Astrocyte (in vitro differentiated cells and primary cell): ENCODE results near the gene CIBAR2. TPM values are rescaled to one million over a fixed set of nuclear protein-coding genes. Genes with fewer than 3 reads are reported as not detected.

Experiments
- DNase-seq: peaks from one replicate; pipeline ENCODE4 v3.0.0-alpha.2; 2010; ENCODE audit warnings: low read depth
- FAIRE-seq: peaks from 2 replicates; lab custom pipeline; 2011; peaks lifted over from hg19 to GRCh38; lab: Jason Lieb, UNC
- H2AFZ ChIP-seq: 2 replicates; pipeline ENCODE4 v1.6.0; 2012; ENCODE audit warnings: low read depth, low read length, inconsistent platforms
- H3K27ac ChIP-seq: 2 replicates; pipeline ENCODE4 v1.5.1; 2011; ENCODE audit warnings: low read depth, low read length, inconsistent platforms
- H3K27me3 ChIP-seq: 2 replicates; pipeline ENCODE4 v1.6.0; 2011; ENCODE audit warnings: low read length, inconsistent platforms; ENCODE audit not compliant: insufficient read depth
- H3K36me3 ChIP-seq: 2 replicates; pipeline ENCODE4 v1.5.1; 2011; ENCODE audit warnings: low read length, inconsistent platforms; ENCODE audit not compliant: insufficient read depth
- H3K4me1 ChIP-seq: 2 replicates; pipeline ENCODE4 v1.5.1; 2011; ENCODE audit warnings: low read length, inconsistent platforms; ENCODE audit not compliant: insufficient read depth
- H3K4me2 ChIP-seq: 2 replicates; pipeline ENCODE4 v1.6.0; 2012; ENCODE audit warnings: low read length, inconsistent platforms
- H3K4me3 ChIP-seq: 2 replicates; pipeline ENCODE4 v1.5.1; 2011; ENCODE audit warnings: low read depth, mild to moderate bottlenecking, low read length, inconsistent platforms; ENCODE audit not compliant: insufficient read depth
- H3K79me2 ChIP-seq: 2 replicates; pipeline ENCODE4 v1.6.0; 2012; ENCODE audit warnings: mild to moderate bottlenecking, low read length, inconsistent platforms; ENCODE audit not compliant: insufficient read depth
- H3K9ac ChIP-seq: 2 replicates; pipeline ENCODE4 v1.6.0; 2012; ENCODE audit warnings: mild to moderate bottlenecking, low read length, inconsistent platforms
- H3K9me3 ChIP-seq: 2 replicates; pipeline ENCODE4 v1.5.1; 2012; ENCODE audit warnings: low read depth, mild to moderate bottlenecking, low read length, inconsistent platforms; ENCODE audit not compliant: insufficient read depth
- H4K20me1 ChIP-seq: 2 replicates; pipeline ENCODE4 v1.6.0; 2012; ENCODE audit warnings: low read length, inconsistent platforms; ENCODE audit not compliant: insufficient read depth
- H3K27ac Mint-ChIP-seq: one replicate; pipeline ENCODE4 v1.8.0; 2021; ENCODE audit warnings: mild to moderate bottlenecking, mixed read lengths; ENCODE audit not compliant: unreplicated experiment
- H3K27me3 Mint-ChIP-seq: one replicate; pipeline ENCODE4 v1.8.0; 2021; ENCODE audit warnings: low read depth, mixed read lengths; ENCODE audit not compliant: unreplicated experiment
- H3K36me3 Mint-ChIP-seq: one replicate; pipeline ENCODE4 v1.8.0; 2021; ENCODE audit warnings: low read depth, mixed read lengths; ENCODE audit not compliant: unreplicated experiment
- H3K4me1 Mint-ChIP-seq: one replicate; pipeline ENCODE4 v1.8.0; 2021; ENCODE audit warnings: low read depth, mixed read lengths; ENCODE audit not compliant: unreplicated experiment
- H3K4me3 Mint-ChIP-seq: one replicate; pipeline ENCODE4 v1.8.0; 2021; ENCODE audit warnings: mild to moderate bottlenecking, moderate library complexity, mixed read lengths; ENCODE audit not compliant: unreplicated experiment
- H3K9me3 Mint-ChIP-seq: one replicate; pipeline ENCODE4 v1.8.0; 2021; ENCODE audit warnings: mild to moderate bottlenecking, mixed read lengths; ENCODE audit not compliant: unreplicated experiment
- EZH2 ChIP-seq: IDR thresholded peaks from 2 replicates; pipeline ENCODE4 v1.6.1; 2012; ENCODE audit warnings: mild to moderate bottlenecking, low read length, inconsistent platforms; ENCODE audit not compliant: insufficient read depth
- total RNA-seq: library from RNA; stranded (reverse); gene quantifications from 2 replicates; pipeline ENCODE4 v1.2.1, GENCODE V29; 2021
- TF ChIP-seq, protein P1 (sequence below): IDR thresholded peaks from 2 replicates; pipeline ENCODE4 v1.5.1; 2011; ENCODE audit warnings: low read depth, mild to moderate bottlenecking, inconsistent platforms, low read length, moderate library complexity; ENCODE audit not compliant: insufficient read depth

Gene CIBAR2
- total RNA-seq, 1 donor from 2014 or later: not detected

DNA sequence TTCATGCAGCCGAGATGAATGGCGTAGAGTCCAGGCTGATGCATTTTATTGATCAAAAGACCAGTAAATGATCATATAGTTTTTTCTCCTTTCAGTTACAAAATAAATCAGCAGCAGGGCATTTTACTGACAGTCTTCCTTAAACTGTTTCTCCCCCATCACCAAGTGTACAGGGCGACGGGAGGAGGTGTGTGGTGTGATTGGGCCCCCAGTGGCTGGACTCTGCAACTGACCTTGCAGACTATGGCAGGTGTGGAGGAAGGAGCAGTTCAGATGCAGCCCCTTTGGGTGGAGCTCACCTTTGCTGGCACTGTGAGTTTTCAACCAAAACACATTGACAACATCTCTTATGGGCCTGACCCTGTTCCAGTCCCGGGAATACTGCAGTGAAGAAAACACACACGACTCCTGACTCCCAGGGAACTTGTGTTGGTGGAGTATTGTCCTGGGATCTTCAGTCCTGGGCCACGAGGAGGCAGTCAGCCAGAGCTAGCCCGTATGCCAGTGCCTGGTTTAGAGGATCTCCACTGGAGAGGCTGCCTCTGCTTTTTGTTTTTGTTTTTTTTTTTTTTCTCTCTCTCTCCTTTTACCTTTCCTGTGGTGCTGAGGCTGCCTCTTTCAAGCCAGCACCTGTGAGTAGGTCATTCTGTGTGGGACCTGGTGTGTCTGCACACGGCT, 54.9 kb downstream of the CIBAR2 start:
- FAIRE-seq: no peak

GRCh38 chr16:85056211-85056748, 56.0 kb downstream of the CIBAR2 start:
- no peak overlapping the region for H3K27ac Mint-ChIP-seq
- H4K20me1 ChIP-seq: peaks cover 25% of the 10 kb centered on the region
- no peak overlapping the region for H3K27ac ChIP-seq
- H3K4me1 Mint-ChIP-seq: peaks cover 8% of the 10 kb centered on the region
- FAIRE-seq: no peak
- H2AFZ ChIP-seq: peak overlapping the region; percentile 5
- peak; percentile 20 for DNase-seq
- H3K27me3 Mint-ChIP-seq: peaks cover 7% of the 10 kb centered on the region
- no peaks in the 10 kb centered on the region for H3K79me2 ChIP-seq
- H3K9ac ChIP-seq: peak overlapping the region; percentile 39
- peaks cover 2% of the 10 kb centered on the region for H3K9me3 Mint-ChIP-seq
- H3K4me1 ChIP-seq: peaks cover 13% of the 10 kb centered on the region
- H3K36me3 Mint-ChIP-seq: peaks cover 1% of the 10 kb centered on the region
- H3K4me3 ChIP-seq: peak overlapping the region; percentile 14
- TF ChIP-seq, protein P1, sequence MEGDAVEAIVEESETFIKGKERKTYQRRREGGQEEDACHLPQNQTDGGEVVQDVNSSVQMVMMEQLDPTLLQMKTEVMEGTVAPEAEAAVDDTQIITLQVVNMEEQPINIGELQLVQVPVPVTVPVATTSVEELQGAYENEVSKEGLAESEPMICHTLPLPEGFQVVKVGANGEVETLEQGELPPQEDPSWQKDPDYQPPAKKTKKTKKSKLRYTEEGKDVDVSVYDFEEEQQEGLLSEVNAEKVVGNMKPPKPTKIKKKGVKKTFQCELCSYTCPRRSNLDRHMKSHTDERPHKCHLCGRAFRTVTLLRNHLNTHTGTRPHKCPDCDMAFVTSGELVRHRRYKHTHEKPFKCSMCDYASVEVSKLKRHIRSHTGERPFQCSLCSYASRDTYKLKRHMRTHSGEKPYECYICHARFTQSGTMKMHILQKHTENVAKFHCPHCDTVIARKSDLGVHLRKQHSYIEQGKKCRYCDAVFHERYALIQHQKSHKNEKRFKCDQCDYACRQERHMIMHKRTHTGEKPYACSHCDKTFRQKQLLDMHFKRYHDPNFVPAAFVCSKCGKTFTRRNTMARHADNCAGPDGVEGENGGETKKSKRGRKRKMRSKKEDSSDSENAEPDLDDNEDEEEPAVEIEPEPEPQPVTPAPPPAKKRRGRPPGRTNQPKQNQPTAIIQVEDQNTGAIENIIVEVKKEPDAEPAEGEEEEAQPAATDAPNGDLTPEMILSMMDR: peak; percentile 8
- no peak for TF ChIP-seq EZH2
- H3K9me3 ChIP-seq: no peaks in the 10 kb centered on the region
- H3K36me3 ChIP-seq: no peaks in the 10 kb centered on the region
- H3K4me2 ChIP-seq: peak overlapping the region; percentile 82
- H3K4me3 Mint-ChIP-seq: no peak overlapping the region
- no peaks in the 10 kb centered on the region for H3K27me3 ChIP-seq

More for the DNA sequence above, 54.9 kb downstream of the CIBAR2 start:
- Mint-ChIP-seq H3K4me3 (no peak overlapping the region), H3K36me3 (peaks cover 4% of the 10 kb centered on the region), H3K27me3 (peaks cover 10% of the 10 kb centered on the region), H3K4me1 (peaks cover 8% of the 10 kb centered on the region), H3K27ac (no peak overlapping the region), H3K9me3 (no peaks in the 10 kb centered on the region)
- no peaks in the 10 kb centered on the region for H3K79me2 ChIP-seq
- H3K27me3 ChIP-seq: no peaks in the 10 kb centered on the region
- TF ChIP-seq EZH2: no peak
- TF ChIP-seq, protein P1: peak; percentile 30
- no peak overlapping the region for H3K27ac ChIP-seq
- no peak overlapping the region for H3K4me2 ChIP-seq
- H2AFZ ChIP-seq: no peak overlapping the region
- H3K9me3 ChIP-seq: no peaks in the 10 kb centered on the region
- no peaks in the 10 kb centered on the region for H3K36me3 ChIP-seq
- H3K4me1 ChIP-seq: peaks cover 13% of the 10 kb centered on the region
- H3K4me3 ChIP-seq: no peak overlapping the region
- DNase-seq: no peak
- H3K9ac ChIP-seq: no peak overlapping the region
- H4K20me1 ChIP-seq: peaks cover 23% of the 10 kb centered on the region
